ENCODE data around the gene PGS1.
A peak's percentile ranks its signal among the peaks of the same experiment; 100 is the strongest.
"Not testable (repeated sequence)": the region's sequence is repeated elsewhere in the genome, so short reads cannot be mapped to it uniquely, and the experiment has no call there.

Gene PGS1

GRCh38 chr17:78449983-78450595, 71.6 kb downstream of the PGS1 start:
- DNase-seq (ENCODE audit: low spot score) = no peak

GRCh38 chr17:78450696-78451345, 72.4 kb downstream of the PGS1 start:
- DNase-seq (ENCODE audit: low spot score) = no peak

- DNase-seq (ENCODE audit: low spot score) = no peak
These were observed 73.3 kb downstream of the PGS1 start for GRCh38 chr17:78451753-78452152.

- no peak for DNase-seq (ENCODE audit: low spot score)
These were observed 75.9 kb downstream of the PGS1 start for GRCh38 chr17:78454346-78454745.

- no peak for DNase-seq (ENCODE audit: low spot score)
These were observed 79.6 kb downstream of the PGS1 start for GRCh38 chr17:78458091-78458490.

- DNase-seq (ENCODE audit: low spot score) = no peak
These were observed 80.4 kb downstream of the PGS1 start for GRCh38 chr17:78458736-78459335.

- DNase-seq (ENCODE audit: low spot score) = no peak
These were observed 81.2 kb downstream of the PGS1 start for GRCh38 chr17:78459696-78460095.

- DNase-seq (ENCODE audit: low spot score) = no peak
These were observed 81.8 kb downstream of the PGS1 start for GRCh38 chr17:78460176-78460675.

- DNase-seq (ENCODE audit: low spot score) = no peak
These were observed 82.7 kb downstream of the PGS1 start for GRCh38 chr17:78460951-78461798.

- DNase-seq (ENCODE audit: low spot score) = no peak
These were observed 83.3 kb downstream of the PGS1 start for GRCh38 chr17:78461799-78462053.

GRCh38 chr17:78462148-78462547, 83.7 kb downstream of the PGS1 start:
- no peak for DNase-seq (ENCODE audit: low spot score)

- DNase-seq (ENCODE audit: low spot score) = not testable (repeated sequence)
These were observed 87.8 kb downstream of the PGS1 start for GRCh38 chr17:78466109-78466785.

GRCh38 chr17:78466786-78467715, 88.6 kb downstream of the PGS1 start:
- DNase-seq (ENCODE audit: low spot score) = no peak

GRCh38 chr17:78468366-78468765, 89.9 kb downstream of the PGS1 start:
- no peak for DNase-seq (ENCODE audit: low spot score)

- DNase-seq (ENCODE audit: low spot score) = no peak
These were observed 91.0 kb downstream of the PGS1 start for GRCh38 chr17:78469443-78469842.

- no peak for DNase-seq (ENCODE audit: low spot score)
These were observed 93.2 kb downstream of the PGS1 start for GRCh38 chr17:78471635-78472034.

- no peak for DNase-seq (ENCODE audit: low spot score)
These were observed 93.8 kb downstream of the PGS1 start for GRCh38 chr17:78472035-78472905.

- peak; percentile 78 for DNase-seq (ENCODE audit: low spot score)
These were observed 95.6 kb downstream of the PGS1 start for GRCh38 chr17:78473951-78474613.
